GM12878 (cell line): ENCODE measurements around the gene SLC12A6. TPM values are rescaled to one million over a fixed set of nuclear protein-coding genes. Genes with fewer than 3 reads are reported as not detected.

Experiments used
- ATAC-seq: fragments of 200-7000 bp; cut with Tn5 transposase; 3 replicates; pipeline ENCODE4 v1.9.1; 2020; ENCODE audit warnings: mild to moderate bottlenecking, moderate library complexity
- BruUV-seq: library from RNA; stranded (reverse); fragments of 400-500 nt; replicated peaks from 2 replicates; lab custom pipeline; 2021; lab: Mats Ljungman, UMichigan
- CTCF ChIA-PET: fragments of 300-600 bp; sonication (Branson Sonifier 250); formaldehyde crosslinking; extraction: SDS; loops from one replicate; lab custom pipeline; 2021; ENCODE audit warnings: inconsistent platforms; lab: Yijun Ruan, JAX
- POLR2A ChIA-PET: fragments of 350-600 bp; formaldehyde crosslinking; extraction: SDS; loops from one replicate; lab custom pipeline; 2021; ENCODE audit warnings: inconsistent platforms; lab: Charles Lee
- RAD21 ChIA-PET: fragments of 300-600 bp; sonication (Branson Sonifier 250); formaldehyde crosslinking; loops from one replicate; lab custom pipeline; 2023; ENCODE audit warnings: antibody characterized with exemption; ENCODE audit not compliant: unreplicated experiment; lab: Charles Lee
- SMC1A ChIA-PET: fragments of 300-600 bp; sonication (Branson Sonifier 250); formaldehyde crosslinking; loops from one replicate; lab custom pipeline; 2023; ENCODE audit not compliant: unreplicated experiment, uncharacterized antibody; lab: Charles Lee
- DNase-seq: peaks from one replicate; pipeline ENCODE4 v3.0.0-alpha.2; 2011; ENCODE audit warnings: low read depth, low spot score
- FAIRE-seq: peaks from 3 replicates; lab custom pipeline; 2011; peaks lifted over from hg19 to GRCh38; lab: Jason Lieb, UNC
- H2AFZ ChIP-seq: 2 replicates; pipeline ENCODE4 v1.6.0; 2011; ENCODE audit warnings: low read depth, low read length, control low read depth; ENCODE audit not compliant: control insufficient read depth
- H3K27ac ChIP-seq: 2 replicates; pipeline ENCODE4 v1.5.1; 2011; ENCODE audit warnings: control low read depth; ENCODE audit not compliant: control insufficient read depth, insufficient read depth
- H3K27me3 ChIP-seq, 2 experiments: replicated peaks in 1 of 2; 2 replicates each; pipeline versions ENCODE4 v1.6.0 to v1.6.1; 2011; ENCODE audit warnings: low read length in 1 of 2; ENCODE audit not compliant: control insufficient read depth in 2 of 2, insufficient read depth in 2 of 2
- H3K36me3 ChIP-seq, 2 experiments: 2 replicates each; pipeline ENCODE4 v1.5.1; 2011; ENCODE audit warnings: low read length in 1 of 2; ENCODE audit not compliant: control insufficient read depth in 2 of 2, insufficient read depth in 2 of 2
- H3K4me1 ChIP-seq: 2 replicates; pipeline ENCODE4 v1.6.1; 2011; ENCODE audit warnings: mild to moderate bottlenecking, low read length, moderate library complexity, mixed read lengths; ENCODE audit not compliant: control insufficient read depth, insufficient read depth
- H3K4me2 ChIP-seq: 2 replicates; pipeline ENCODE4 v1.6.0; 2011; ENCODE audit warnings: control low read depth; ENCODE audit not compliant: control insufficient read depth, insufficient read depth
- H3K4me3 ChIP-seq: fragments of 200-600 bp; sonication (generic); 2 replicates; pipeline ENCODE4 v1.5.1; 2016
- H3K79me2 ChIP-seq: 2 replicates; pipeline ENCODE4 v1.6.0; 2011; ENCODE audit warnings: low read length; ENCODE audit not compliant: control insufficient read depth, insufficient read depth
- H3K9ac ChIP-seq: 2 replicates; pipeline ENCODE4 v1.8.0; 2011; ENCODE audit warnings: low read length, control low read depth, mixed read lengths; ENCODE audit not compliant: control insufficient read depth, insufficient read depth
- H3K9me3 ChIP-seq: replicated peaks from 3 replicates; pipeline ENCODE4 v1.5.1; 2011; ENCODE audit warnings: mild to moderate bottlenecking, low read length; ENCODE audit not compliant: control insufficient read depth, insufficient read depth
- H4K20me1 ChIP-seq: 2 replicates; pipeline ENCODE4 v1.6.0; 2011; ENCODE audit not compliant: control insufficient read depth, insufficient read depth
- HDAC2 ChIP-seq: fragments of 200-600 bp; sonication (generic); IDR thresholded peaks from 2 replicates; pipeline ENCODE4 v1.6.1; 2017
- LARP7 ChIP-seq: fragments of 450-650 bp; IDR thresholded peaks from 2 replicates; pipeline ENCODE4 v1.6.1; 2017; ENCODE audit warnings: mild to moderate bottlenecking
- NR2C2 ChIP-seq: IDR thresholded peaks from 2 replicates; pipeline ENCODE4 v1.6.1; 2011; ENCODE audit warnings: borderline replicate concordance, low read depth; ENCODE audit not compliant: control insufficient read depth, insufficient read length
- PKNOX1 ChIP-seq: fragments of 450-650 bp; IDR thresholded peaks from 2 replicates; pipeline ENCODE4 v1.6.1; 2016; ENCODE audit warnings: mild to moderate bottlenecking
- RCOR1 ChIP-seq: conservative IDR thresholded peaks from 2 replicates; pipeline ENCODE4 v1.6.1; 2012; ENCODE audit warnings: low read depth, low read length, improper control_type of control experiment
- SIX5 ChIP-seq: IDR thresholded peaks from 2 replicates; pipeline ENCODE4 v1.6.1; 2011; ENCODE audit warnings: mild to moderate bottlenecking, low read depth, low read length, moderate library complexity; ENCODE audit not compliant: severe bottlenecking
- SMAD1 ChIP-seq: fragments of 450-650 bp; IDR thresholded peaks from 2 replicates; pipeline ENCODE4 v1.6.1; 2018; ENCODE audit warnings: mild to moderate bottlenecking, low read depth; ENCODE audit not compliant: partially characterized antibody
- WGBS: methylation state at CpG from one replicate; pipeline ENCODE4 v1.1.6; 2016; ENCODE audit warnings: low lambda C conversion rate; ENCODE audit not compliant: insufficient replicate concordance, insufficient coverage; ENCODE audit errors: missing lambda C conversion rate; 5-methylcytosine and 5-hydroxymethylcytosine counted together
- in situ Hi-C: fragments of 300-500 bp; cut with MboI; formaldehyde crosslinking; loops from 9 replicates; pipeline ENCODE4 v1.14.3; 2018; ENCODE audit warnings: mixed read lengths
- intact Hi-C: fragments of 100-400 bp; cut with micrococcal nuclease; formaldehyde crosslinking; loops from one replicate; pipeline ENCODE4 v1.14.2; 2022; ENCODE audit not compliant: unreplicated experiment
- polyA plus RNA-seq, 11 experiments: library from polyadenylated mRNA; depleted of rRNA in 4 of 11; unstranded in 6 of 11; stranded (reverse) in 5 of 11; fragments of >200 nt; fragmentation: Nextera tagmentation in 4 of 11; fragmentation: Illumina TruSeq in 1 of 11; extraction: Ambion mirVana in 4 of 11; extraction: Trizol in 1 of 11; gene quantifications; 1 replicate in 1 of 11; 2 replicates in 10 of 11; pipeline versions ENCODE4 v1.2.1 to v1.2.3, GENCODE V29; 2011 to 2016; ENCODE audit warnings: inconsistent platforms in 2 of 11, missing spikeins in 2 of 11, low read depth in 1 of 11
- total RNA-seq, 4 experiments: library from RNA; depleted of rRNA in 3 of 4; stranded (reverse); fragments of >200 nt in 3 of 4; fragmentation: Illumina TruSeq in 1 of 4; extraction: Trizol in 1 of 4; gene quantifications; 2 replicates each; pipeline versions ENCODE4 v1.2.1 to v1.2.3, GENCODE V29; 2013 to 2021

The SLC12A6 gene
- total and polyA plus RNA-seq, 10 of the 15 experiments (the other 5 are each of a cell fraction or from before 2014, with no cell fraction given): 4.7 to 94.4 (median 34.2) TPM

- H4K20me1 ChIP-seq: no peaks in the 10 kb centered on the region
- SMC1A ChIA-PET: interaction anchor here (0.9 to 1.2 kb wide), 2 partner anchors 9 to 82 kb away, joined by 3 read pairs; no protein-coding TSS in a partner anchor
- in situ Hi-C loops (loop anchor here (25.0 kb wide), 1 partner anchor 341 kb away; the partner anchor contains the start of gene GOLGA8B), intact Hi-C loops (no loop called here)
- H3K4me2 ChIP-seq: no peak overlapping the region
- RAD21 ChIA-PET: no interaction called here
- H2AFZ ChIP-seq: no peak overlapping the region
- H3K36me3 ChIP-seq: peaks cover 2 to 24% of the 10 kb centered on the region in 2 experiments
- TF ChIP-seq RCOR1: no peak
- TF ChIP-seq PKNOX1: no peak
- TF ChIP-seq SIX5: no peak
- no peak for TF ChIP-seq LARP7
- no peak for TF ChIP-seq SMAD1
- no peak for TF ChIP-seq HDAC2
- TF ChIP-seq NR2C2: no peak
- no peak for ATAC-seq
- H3K4me1 ChIP-seq: no peaks in the 10 kb centered on the region
- H3K4me3 ChIP-seq: no peak overlapping the region
- H3K79me2 ChIP-seq: no peaks in the 10 kb centered on the region
- no peak overlapping the region for H3K9ac ChIP-seq
- no TSS peak for BruUV-seq
- CTCF ChIA-PET: interaction anchor here (0.6 to 0.8 kb wide), 2 partner anchors 18 to 136 kb away, joined by 3 read pairs; no protein-coding TSS in a partner anchor
- H3K9me3 ChIP-seq: no peaks in the 10 kb centered on the region
- POLR2A ChIA-PET: no interaction called here
- WGBS: 85% methylated on average over 9 of the region's 9 CpGs
- no peak for FAIRE-seq
- no peak overlapping the region for H3K27ac ChIP-seq
- DNase-seq: no peak
- no peaks in the 10 kb centered on the region for H3K27me3 ChIP-seq
These were observed 91.2 kb downstream of the SLC12A6 start for GRCh38 chr15:34246276-34246976.
